PFSK-1 (cell line): ENCODE data around the gene SPIN1.

ENCODE experiments used
- POLR2AphosphoS5 ChIP-seq: IDR thresholded peaks from 2 replicates; pipeline ENCODE4 v1.6.1; 2012; ENCODE audit warnings: low read depth, mild to moderate bottlenecking, control low read depth, low read length, moderate library complexity
- REST ChIP-seq, 2 experiments: IDR thresholded peaks; 2 replicates each; pipeline versions ENCODE4 v1.6.1 to v1.8.0; 2011 to 2012; ENCODE audit warnings: low read depth in 2 of 2, low read length in 2 of 2, control low read depth in 1 of 2, inconsistent platforms in 1 of 2, mild to moderate bottlenecking in 1 of 2, moderate library complexity in 1 of 2; ENCODE audit not compliant: insufficient read depth in 1 of 2
- SIN3A ChIP-seq: IDR thresholded peaks from 2 replicates; pipeline ENCODE4 v1.6.1; 2012; ENCODE audit warnings: mild to moderate bottlenecking, low read length, moderate library complexity, borderline replicate concordance; ENCODE audit not compliant: insufficient read depth
- TAF1 ChIP-seq: IDR thresholded peaks from 2 replicates; pipeline ENCODE4 v1.6.1; 2012; ENCODE audit warnings: low read length, control low read depth, borderline replicate concordance; ENCODE audit not compliant: insufficient read depth

- TF ChIP-seq REST (IDR thresholded peaks at IDR 0.05; ENCODE audit: insufficient read depth in 1 of 2, low read depth in 2 of 2, low read length in 2 of 2) (no peak), POLR2AphosphoS5 (no peak), TAF1 (no peak), SIN3A (no peak)
Measured at GRCh38 chr9:88421348-88421747, 33.1 kb downstream of the SPIN1 start.
